Adrenal gland (tissue), 12 donors: ENCODE data around the gene ASB2. TPM values are rescaled to one million over a fixed set of nuclear protein-coding genes. Genes with fewer than 3 reads are reported as not detected.

ENCODE experiments used
- DNase-seq, 7 donors: peaks; one replicate each; pipeline ENCODE4 v3.0.0-alpha.2; 2019 to 2020
- H3K27ac ChIP-seq, 5 donors: fragments of 200-600 bp; sonication (generic) in 4 of 5; 1 replicate in 3 of 5; 2 replicates in 2 of 5; pipeline versions ENCODE4 v1.5.1 to v1.8.0; 2016 to 2020; ENCODE audit warnings: mild to moderate bottlenecking in 1 of 5
- H3K27me3 ChIP-seq: fragments of 200-600 bp; 2 replicates; pipeline ENCODE4 v1.8.0; 2021
- H3K36me3 ChIP-seq, 2 donors: fragments of 200-600 bp; replicated peaks in 1 of 2; 1 replicate in 1 of 2; 2 replicates in 1 of 2; pipeline versions ENCODE4 v1.5.1 to v1.8.0; 2018 to 2022
- H3K4me1 ChIP-seq, 2 donors: fragments of 200-600 bp; replicated peaks in 1 of 2; 1 replicate in 1 of 2; 2 replicates in 1 of 2; pipeline versions ENCODE4 v1.5.1 to v1.8.0; 2018 to 2021
- H3K4me3 ChIP-seq, 4 donors: fragments of 200-600 bp; sonication (generic) in 3 of 4; one replicate each; pipeline ENCODE4 v1.5.1; 2016 to 2018
- H3K9me3 ChIP-seq, 3 donors: fragments of 200-600 bp; sonication (generic) in 1 of 3; replicated peaks in 1 of 3; 1 replicate in 2 of 3; 2 replicates in 1 of 3; pipeline versions ENCODE4 v1.5.1 to v1.8.0; 2016 to 2021
- POLR2A ChIP-seq, 2 donors: fragments of 450-650 bp; IDR thresholded peaks; one replicate each; pipeline ENCODE4 v1.6.1; 2017; ENCODE audit warnings: antibody characterized with exemption in 2 of 2, mild to moderate bottlenecking in 2 of 2, moderate library complexity in 1 of 2
- WGBS, 4 donors: extraction: QIAGEN DNeasy Blood & Tissue Kit in 2 of 4; methylation state at CpG; one replicate each; pipeline versions ENCODE4 v1.1.5 to v1.1.7; 2013 to 2017; 5-methylcytosine and 5-hydroxymethylcytosine counted together
- intact Hi-C, 2 donors: fragments of 100-400 bp; cut with DNase I; formaldehyde crosslinking; loops; one replicate each; pipeline versions ENCODE4 v1.14.1 to v1.15.0; 2022 to 2023
- polyA plus RNA-seq, 3 donors: library from polyadenylated mRNA; stranded (reverse); fragments of 200-250 nt in 2 of 3; fragments of 350-450 nt in 1 of 3; fragmentation: Illumina TruSeq in 1 of 3; extraction: RNeasy Lipid Tissue Mini Kit (QIAGEN cat#74804) in 1 of 3; gene quantifications; one replicate each; pipeline ENCODE4 v1.2.3, GENCODE V29; 2013 to 2014
- total RNA-seq, 9 donors: library from RNA; depleted of rRNA in 4 of 9; stranded (reverse); fragments of >200 nt in 4 of 9; fragments of 120-200 nt in 1 of 9; fragmentation: NEBNext Ultra II Directional in 1 of 9; extraction: Animal tissue kit (Norgen Biotek cat#: 25700) in 1 of 9; gene quantifications; one replicate each; pipeline versions ENCODE4 v1.1.0 to v1.2.4, GENCODE V29; 2013 to 2023
- TF ChIP-seq, protein P1 (sequence below), 6 experiments: fragments of 450-650 bp in 4 of 6; fragments of 200-600 bp in 2 of 6; sonication (generic) in 1 of 6; IDR thresholded peaks; 1 replicate in 5 of 6; 2 replicates in 1 of 6; pipeline versions ENCODE4 v1.5.1 to v1.8.0; 2016 to 2021; ENCODE audit warnings: antibody characterized with exemption in 6 of 6, mild to moderate bottlenecking in 2 of 6, moderate library complexity in 1 of 6
- donor health status: healthy with polysubstance abuse.
- donor health status: Bipolar disorder and iron deficiency.
- donor health status: DM: yes; HTN: yes; CAD: no.
- donor health status: DM: no; HTN: no; CAD: no.
- donor health status: DM: no; HTN: no; CAD: no.
- donor health status: DM: yes; HTN: yes; CAD: no.

The ASB2 gene
- total and polyA plus RNA-seq, 12 donors, result 0.19 to 5.9 (median 0.66) TPM; not detected in 1

DNA sequence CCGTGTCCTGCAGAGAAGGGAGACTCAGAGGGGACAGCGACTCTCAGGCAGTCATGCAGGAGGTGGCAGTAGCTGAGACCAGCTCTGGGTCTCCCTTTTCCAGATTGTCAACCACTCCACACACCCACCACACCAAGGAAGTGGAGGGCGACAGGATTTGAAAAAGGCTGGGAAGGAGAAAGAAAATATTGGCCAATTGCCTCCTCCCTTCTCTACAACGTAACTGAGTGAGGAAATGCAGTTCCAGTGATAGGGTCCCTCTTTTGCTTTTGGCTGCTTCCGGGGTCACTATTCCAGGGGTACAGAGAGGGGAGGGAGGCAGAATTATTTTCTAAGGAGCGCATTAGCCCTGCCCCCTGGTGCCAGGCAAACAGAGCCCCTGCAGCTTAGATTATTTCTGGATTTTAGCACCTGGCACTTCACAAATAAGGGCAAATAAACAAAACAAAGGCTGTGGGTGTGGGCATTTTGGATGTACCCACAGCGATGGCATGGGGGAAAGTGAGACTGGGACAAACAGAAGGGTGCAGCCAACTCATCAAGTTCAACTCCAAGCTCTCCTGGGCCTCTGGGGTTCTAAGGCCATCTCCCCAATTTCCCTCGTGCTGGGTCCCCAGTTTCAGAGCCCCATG lies 20.4 kb downstream of the ASB2 start:
- no peaks in the 10 kb centered on the region for H3K9me3 ChIP-seq
- H3K4me1 ChIP-seq, result peaks cover 9 to 25% of the 10 kb centered on the region in 2 donors
- H3K27me3 ChIP-seq, result no peaks in the 10 kb centered on the region
- peak overlapping the region in 1 of 5 donors; percentile 29 for H3K27ac ChIP-seq
- no peak for TF ChIP-seq POLR2A (IDR thresholded peaks at IDR 0.05)
- TF ChIP-seq, protein P1, sequence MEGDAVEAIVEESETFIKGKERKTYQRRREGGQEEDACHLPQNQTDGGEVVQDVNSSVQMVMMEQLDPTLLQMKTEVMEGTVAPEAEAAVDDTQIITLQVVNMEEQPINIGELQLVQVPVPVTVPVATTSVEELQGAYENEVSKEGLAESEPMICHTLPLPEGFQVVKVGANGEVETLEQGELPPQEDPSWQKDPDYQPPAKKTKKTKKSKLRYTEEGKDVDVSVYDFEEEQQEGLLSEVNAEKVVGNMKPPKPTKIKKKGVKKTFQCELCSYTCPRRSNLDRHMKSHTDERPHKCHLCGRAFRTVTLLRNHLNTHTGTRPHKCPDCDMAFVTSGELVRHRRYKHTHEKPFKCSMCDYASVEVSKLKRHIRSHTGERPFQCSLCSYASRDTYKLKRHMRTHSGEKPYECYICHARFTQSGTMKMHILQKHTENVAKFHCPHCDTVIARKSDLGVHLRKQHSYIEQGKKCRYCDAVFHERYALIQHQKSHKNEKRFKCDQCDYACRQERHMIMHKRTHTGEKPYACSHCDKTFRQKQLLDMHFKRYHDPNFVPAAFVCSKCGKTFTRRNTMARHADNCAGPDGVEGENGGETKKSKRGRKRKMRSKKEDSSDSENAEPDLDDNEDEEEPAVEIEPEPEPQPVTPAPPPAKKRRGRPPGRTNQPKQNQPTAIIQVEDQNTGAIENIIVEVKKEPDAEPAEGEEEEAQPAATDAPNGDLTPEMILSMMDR (IDR thresholded peaks at IDR 0.05), result no peak
- DNase-seq, result no peak
- H3K36me3 ChIP-seq, result no peaks in the 10 kb centered on the region
- no peak overlapping the region for H3K4me3 ChIP-seq
- WGBS, 4 donors, result 67 to 82% (median 78%) methylated on average over 7 to 8 of the region's 8 CpGs
- intact Hi-C loops, result no loop called here

- Histone ChIP-seq H3K9me3 (no peaks in the 10 kb centered on the region), H3K4me1 (peaks cover 9 to 25% of the 10 kb centered on the region in 2 donors), H3K27me3 (no peaks in the 10 kb centered on the region), H3K27ac (peak overlapping the region in 1 of 5 donors; percentile 29), H3K36me3 (no peaks in the 10 kb centered on the region), H3K4me3 (no peak overlapping the region)
- DNase-seq, result peak in 3 of 7 donors; percentile 32 to 59 (median 41)
- intact Hi-C loops, result no loop called here
- TF ChIP-seq, protein P1 (IDR thresholded peaks at IDR 0.05), result no peak
- TF ChIP-seq POLR2A (IDR thresholded peaks at IDR 0.05), result no peak
- WGBS, 4 donors, result 50 to 59% (median 50%) methylated on average over 16 to 19 of the region's 19 CpGs
These were observed 21.2 kb downstream of the ASB2 start for GRCh38 chr14:93954900-93955849.

GRCh38 chr14:93954516-93954830 lies 21.9 kb downstream of the ASB2 start:
- no peaks in the 10 kb centered on the region for H3K36me3 ChIP-seq
- H3K27ac ChIP-seq, result no peak overlapping the region
- H3K4me1 ChIP-seq, result peaks cover 6 to 25% of the 10 kb centered on the region in 2 donors
- H3K27me3 ChIP-seq, result no peaks in the 10 kb centered on the region
- WGBS, 4 donors, result 69 to 91% (median 75%) methylated on average over 2 to 4 of the region's 4 CpGs
- intact Hi-C loops, result no loop called here
- TF ChIP-seq, protein P1 (IDR thresholded peaks at IDR 0.05), result no peak
- no peak for TF ChIP-seq POLR2A (IDR thresholded peaks at IDR 0.05)
- DNase-seq, result no peak
- no peak overlapping the region for H3K4me3 ChIP-seq
- no peaks in the 10 kb centered on the region for H3K9me3 ChIP-seq

GRCh38 chr14:93953739-93954515 lies 22.4 kb downstream of the ASB2 start:
- H3K9me3 ChIP-seq, result no peaks in the 10 kb centered on the region
- H3K27ac ChIP-seq, result no peak overlapping the region
- peak in 4 of 7 donors; percentile 28 to 48 (median 36) for DNase-seq
- H3K4me3 ChIP-seq, result no peak overlapping the region
- no peaks in the 10 kb centered on the region for H3K27me3 ChIP-seq
- no peaks in the 10 kb centered on the region for H3K36me3 ChIP-seq
- TF ChIP-seq POLR2A (IDR thresholded peaks at IDR 0.05), result no peak
- TF ChIP-seq, protein P1 (IDR thresholded peaks at IDR 0.05), result no peak
- intact Hi-C loops, result no loop called here
- WGBS, 4 donors, result 58 to 70% (median 58%) methylated on average over 13 to 18 of the region's 18 CpGs
- H3K4me1 ChIP-seq, result peaks cover under 1 to 20% of the 10 kb centered on the region in 2 donors
